Measurements from ENCODE around the gene RSF1. TPM values are rescaled to one million over a fixed set of nuclear protein-coding genes. Genes with fewer than 3 reads are reported as not detected.

Gene RSF1
- total and polyA plus RNA-seq, 2 donors (not counting 1 experiment from before 2014, with no cell fraction given): 4.8 to 104 TPM

DNA sequence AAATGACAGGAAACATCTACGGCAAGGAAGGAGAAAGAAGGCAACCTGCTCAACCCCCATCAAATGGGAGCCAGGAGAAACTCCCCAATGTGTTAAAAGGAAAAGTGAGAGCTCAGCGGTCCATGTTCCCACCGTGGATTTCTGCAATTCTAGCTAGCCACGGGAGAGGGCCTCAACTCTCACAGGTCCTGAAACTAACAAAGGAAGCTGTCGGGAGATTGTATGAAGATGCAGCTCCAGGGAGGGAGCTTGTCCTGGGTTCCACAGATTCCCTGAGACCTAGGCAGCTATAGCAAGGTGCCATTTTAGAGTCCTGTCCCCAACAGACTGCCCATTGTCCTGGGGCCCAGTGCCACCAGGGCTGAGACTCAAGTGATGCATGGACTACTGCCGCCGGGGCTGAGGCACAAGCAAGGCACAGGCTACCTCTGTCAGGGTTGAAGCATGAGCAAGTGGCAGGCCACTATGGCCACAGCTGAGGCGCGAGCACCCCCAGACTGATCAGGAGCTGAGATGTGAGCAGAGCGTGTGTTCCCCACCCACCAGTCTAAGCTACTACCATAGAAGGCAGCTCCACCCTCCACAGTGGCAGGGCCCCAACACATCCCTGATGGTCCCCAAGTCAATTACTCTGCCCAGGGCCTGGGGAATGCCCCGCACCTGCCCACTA is 31.3 kb downstream of the RSF1 start:
- H3K36me3 ChIP-seq (replicated peaks in 1 of 2; ENCODE audit: control extremely low read depth in 1 of 2, control insufficient read depth in 1 of 2, extremely low read depth in 1 of 2, insufficient read depth in 2 of 2, low read length in 1 of 2): peaks cover 2% of the 10 kb centered on the region in 2 experiments
- Mint-ChIP-seq H3K27ac (no peak overlapping the region), H3K9me3 (ENCODE audit: insufficient read depth) (no peaks in the 10 kb centered on the region), H3K4me3 (no peak overlapping the region), H3K4me1 (peaks cover 70% of the 10 kb centered on the region), H3K27me3 (no peaks in the 10 kb centered on the region)
- DNase-seq (no peak), ATAC-seq (ENCODE audit: low read depth) (no peak)
- intact Hi-C loops (cut with micrococcal nuclease): no loop called here
- POLR2A ChIA-PET: no interaction called here
- CTCF ChIA-PET: no interaction called here
- H3K9me3 ChIP-seq (ENCODE audit: control extremely low read depth in 1 of 3, control insufficient read depth in 2 of 3, insufficient read depth in 1 of 3, low read length in 2 of 3): peaks cover 0 to 16% (median 3%) of the 10 kb centered on the region in 3 donors
- TF ChIP-seq, protein P1, sequence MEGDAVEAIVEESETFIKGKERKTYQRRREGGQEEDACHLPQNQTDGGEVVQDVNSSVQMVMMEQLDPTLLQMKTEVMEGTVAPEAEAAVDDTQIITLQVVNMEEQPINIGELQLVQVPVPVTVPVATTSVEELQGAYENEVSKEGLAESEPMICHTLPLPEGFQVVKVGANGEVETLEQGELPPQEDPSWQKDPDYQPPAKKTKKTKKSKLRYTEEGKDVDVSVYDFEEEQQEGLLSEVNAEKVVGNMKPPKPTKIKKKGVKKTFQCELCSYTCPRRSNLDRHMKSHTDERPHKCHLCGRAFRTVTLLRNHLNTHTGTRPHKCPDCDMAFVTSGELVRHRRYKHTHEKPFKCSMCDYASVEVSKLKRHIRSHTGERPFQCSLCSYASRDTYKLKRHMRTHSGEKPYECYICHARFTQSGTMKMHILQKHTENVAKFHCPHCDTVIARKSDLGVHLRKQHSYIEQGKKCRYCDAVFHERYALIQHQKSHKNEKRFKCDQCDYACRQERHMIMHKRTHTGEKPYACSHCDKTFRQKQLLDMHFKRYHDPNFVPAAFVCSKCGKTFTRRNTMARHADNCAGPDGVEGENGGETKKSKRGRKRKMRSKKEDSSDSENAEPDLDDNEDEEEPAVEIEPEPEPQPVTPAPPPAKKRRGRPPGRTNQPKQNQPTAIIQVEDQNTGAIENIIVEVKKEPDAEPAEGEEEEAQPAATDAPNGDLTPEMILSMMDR (IDR thresholded peaks at IDR 0.05): no peak
- no peak for TF ChIP-seq EZH2 (IDR thresholded peaks at IDR 0.05; ENCODE audit: borderline replicate concordance, insufficient read depth, low read depth, low read length, poor library complexity, severe bottlenecking)
- peaks cover 3 to 6% of the 10 kb centered on the region in 2 donors for H3K4me1 ChIP-seq (ENCODE audit: control insufficient read depth in 2 of 2, insufficient read depth in 2 of 2, low read length in 2 of 2)
- H4K20me1 ChIP-seq (ENCODE audit: control insufficient read depth, insufficient read depth, low read length, poor library complexity, severe bottlenecking): peaks cover 81% of the 10 kb centered on the region
- H3K4me3 ChIP-seq (ENCODE audit: control extremely low read depth in 1 of 5, extremely low read depth in 1 of 5, insufficient read depth in 1 of 5, low read depth in 2 of 5, low read length in 4 of 5): no peak overlapping the region
- 94% methylated on average over 10 of the region's 11 CpGs for WGBS (ENCODE audit: insufficient coverage)
- H3K27me3 ChIP-seq (replicated peaks in 1 of 4; ENCODE audit: control extremely low read depth in 1 of 4, control insufficient read depth in 3 of 4, insufficient read depth in 4 of 4, low read length in 3 of 4): no peaks in the 10 kb centered on the region
- no peak overlapping the region for H3K9ac ChIP-seq (ENCODE audit: low read length)
- H3K79me2 ChIP-seq (ENCODE audit: control insufficient read depth, insufficient read depth, low read length): peaks cover 98% of the 10 kb centered on the region
- no peak overlapping the region for H2AFZ ChIP-seq (ENCODE audit: insufficient read depth, low read depth, low read length, poor library complexity, severe bottlenecking)
- no peak overlapping the region for H3K4me2 ChIP-seq (replicated peaks; ENCODE audit: low read depth, low read length, poor library complexity, severe bottlenecking)
- no peak overlapping the region for H3K27ac ChIP-seq (ENCODE audit: low read length in 2 of 2)

DNA sequence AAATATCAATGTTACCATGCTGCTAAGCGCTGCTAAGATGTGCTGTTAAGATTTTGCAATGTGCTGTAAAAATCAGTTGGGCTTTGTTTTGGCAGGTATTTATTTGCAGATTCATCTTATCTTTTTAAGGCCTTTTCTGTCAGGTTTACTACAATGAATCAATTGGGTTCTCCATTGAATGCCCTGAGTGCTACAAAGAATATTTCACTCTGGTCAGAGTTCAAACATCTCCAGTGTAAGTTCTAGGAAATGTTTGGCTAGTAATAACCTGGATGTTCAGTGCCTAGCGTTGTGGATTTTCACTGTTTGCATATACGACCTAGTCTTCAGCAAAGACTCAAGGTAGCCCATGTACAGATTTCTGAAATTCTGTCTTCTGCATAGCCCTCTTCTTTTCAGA is 36.0 kb downstream of the RSF1 start:
- peaks cover 12 to 20% of the 10 kb centered on the region in 2 donors for H3K4me1 ChIP-seq (ENCODE audit: control insufficient read depth in 2 of 2, insufficient read depth in 2 of 2, low read length in 2 of 2)
- DNase-seq (no peak), ATAC-seq (ENCODE audit: low read depth) (no peak)
- H3K4me1 Mint-ChIP-seq: peaks cover 55% of the 10 kb centered on the region
- ChIA-PET POLR2A (no interaction called here), CTCF (no interaction called here)
- H3K4me2 ChIP-seq (replicated peaks; ENCODE audit: low read depth, low read length, poor library complexity, severe bottlenecking): no peak overlapping the region
- no peak overlapping the region for H2AFZ ChIP-seq (ENCODE audit: insufficient read depth, low read depth, low read length, poor library complexity, severe bottlenecking)
- intact Hi-C loops (cut with micrococcal nuclease): loop anchor here (5.0 kb wide), 1 partner anchor 33 kb away; no protein-coding TSS in a partner anchor
- H3K27ac ChIP-seq (ENCODE audit: low read length in 2 of 2): no peak overlapping the region
- peaks cover 96% of the 10 kb centered on the region for H3K79me2 ChIP-seq (ENCODE audit: control insufficient read depth, insufficient read depth, low read length)
- no peak overlapping the region for H3K4me3 Mint-ChIP-seq
- H3K9me3 Mint-ChIP-seq (ENCODE audit: insufficient read depth): no peaks in the 10 kb centered on the region
- no peaks in the 10 kb centered on the region for H3K27me3 Mint-ChIP-seq
- H3K4me3 ChIP-seq (ENCODE audit: control extremely low read depth in 1 of 5, extremely low read depth in 1 of 5, insufficient read depth in 1 of 5, low read depth in 2 of 5, low read length in 4 of 5): no peak overlapping the region
- no peaks in the 10 kb centered on the region for H3K27me3 ChIP-seq (replicated peaks in 1 of 4; ENCODE audit: control extremely low read depth in 1 of 4, control insufficient read depth in 3 of 4, insufficient read depth in 4 of 4, low read length in 3 of 4)
- peaks cover 80% of the 10 kb centered on the region for H4K20me1 ChIP-seq (ENCODE audit: control insufficient read depth, insufficient read depth, low read length, poor library complexity, severe bottlenecking)
- TF ChIP-seq, protein P1 (IDR thresholded peaks at IDR 0.05): no peak
- no peak overlapping the region for H3K9ac ChIP-seq (ENCODE audit: low read length)
- H3K27ac Mint-ChIP-seq: no peak overlapping the region
- 100% methylated on average over 1 of the region's 3 CpGs for WGBS (ENCODE audit: insufficient coverage)
- no peaks in the 10 kb centered on the region for H3K36me3 ChIP-seq (replicated peaks in 1 of 2; ENCODE audit: control extremely low read depth in 1 of 2, control insufficient read depth in 1 of 2, extremely low read depth in 1 of 2, insufficient read depth in 2 of 2, low read length in 1 of 2)
- peaks cover 0 to 4% (median 0%) of the 10 kb centered on the region in 3 donors for H3K9me3 ChIP-seq (ENCODE audit: control extremely low read depth in 1 of 3, control insufficient read depth in 2 of 3, insufficient read depth in 1 of 3, low read length in 2 of 3)

Measured in B cell (primary cell).